GM08714 (cell line): Measurements from ENCODE around the gene PHC3.

Experiments used
- H3K4me3 ChIP-seq: fragments of 200-500 bp; sonication (Bioruptor generic); 2 replicates; pipeline ENCODE4 v1.5.1; 2014; ENCODE audit warnings: mild to moderate bottlenecking, low read length, inconsistent platforms
- ZNF274 ChIP-seq: IDR thresholded peaks from 2 replicates; pipeline ENCODE4 v1.6.1; 2012; ENCODE audit warnings: mild to moderate bottlenecking, low read depth, low read length

PHC3 gene

DNA sequence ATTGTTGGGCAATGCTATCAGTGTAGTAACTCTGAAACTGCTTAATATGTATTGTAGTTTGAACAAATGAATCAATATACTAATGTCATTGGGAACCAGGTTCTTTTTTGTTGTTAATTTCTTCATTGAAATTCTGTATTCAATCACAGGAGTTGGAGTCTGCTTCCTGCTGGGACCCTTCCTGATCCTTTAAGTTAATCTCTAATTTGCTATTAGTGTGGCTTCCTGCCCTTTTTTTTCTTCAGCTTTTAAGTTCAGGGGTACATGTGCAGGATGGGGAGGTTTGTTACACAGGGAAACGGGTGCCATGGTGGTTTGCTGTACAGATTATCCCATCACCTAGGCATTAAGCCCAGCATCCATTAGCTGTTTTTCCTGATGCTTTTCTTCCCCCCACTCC is 122.1 kb downstream of the PHC3 start:
- no peak for TF ChIP-seq ZNF274
- no peak overlapping the region for H3K4me3 ChIP-seq

- TF ChIP-seq ZNF274, result no peak
- no peak overlapping the region; the same call in 1 of the 2 replicates for H3K4me3 ChIP-seq
Measured at GRCh38 chr3:170058127-170058526, 123.4 kb downstream of the PHC3 start.

GRCh38 chr3:170057550-170057949 is 124.0 kb downstream of the PHC3 start:
- TF ChIP-seq ZNF274, result no peak
- peak overlapping the region; percentile 7; the same call in 1 of the 2 replicates for H3K4me3 ChIP-seq

DNA sequence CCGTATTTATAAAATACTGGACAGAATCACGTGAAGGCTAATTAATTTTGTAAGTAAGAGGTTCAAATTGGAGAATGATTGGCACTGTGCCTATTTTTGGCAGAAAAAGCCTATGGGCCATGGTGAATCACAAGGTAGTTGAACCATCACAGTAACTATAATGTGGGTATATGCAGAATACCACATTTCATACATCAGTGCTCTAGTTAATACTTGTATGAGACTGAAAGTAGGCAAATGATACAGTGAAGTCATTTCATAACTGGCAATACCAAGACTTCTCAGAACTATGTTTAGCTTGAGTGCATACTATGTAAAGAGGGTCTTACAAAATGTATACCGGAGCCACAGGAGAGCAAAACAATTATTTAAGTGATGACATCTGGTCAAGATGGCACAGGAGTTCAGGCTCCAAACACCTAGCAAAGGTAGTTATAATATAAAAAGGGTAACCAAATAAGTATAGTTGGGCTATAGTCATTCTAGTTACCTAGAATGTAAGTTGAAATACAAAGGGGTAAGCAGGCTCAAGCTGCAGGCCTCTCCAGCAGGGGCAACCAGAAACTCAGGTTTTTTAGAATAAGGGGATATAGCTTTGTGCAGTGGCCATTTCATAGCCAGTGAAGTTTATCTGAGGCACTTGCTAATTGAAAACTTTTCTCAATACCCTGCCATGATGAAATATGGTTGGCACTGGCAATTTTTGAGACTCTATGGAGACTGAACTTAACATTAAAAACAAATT is 124.7 kb downstream of the PHC3 start:
- no peak for TF ChIP-seq ZNF274
- peak overlapping the region; percentile 31; the same call in 1 of the 2 replicates for H3K4me3 ChIP-seq

DNA sequence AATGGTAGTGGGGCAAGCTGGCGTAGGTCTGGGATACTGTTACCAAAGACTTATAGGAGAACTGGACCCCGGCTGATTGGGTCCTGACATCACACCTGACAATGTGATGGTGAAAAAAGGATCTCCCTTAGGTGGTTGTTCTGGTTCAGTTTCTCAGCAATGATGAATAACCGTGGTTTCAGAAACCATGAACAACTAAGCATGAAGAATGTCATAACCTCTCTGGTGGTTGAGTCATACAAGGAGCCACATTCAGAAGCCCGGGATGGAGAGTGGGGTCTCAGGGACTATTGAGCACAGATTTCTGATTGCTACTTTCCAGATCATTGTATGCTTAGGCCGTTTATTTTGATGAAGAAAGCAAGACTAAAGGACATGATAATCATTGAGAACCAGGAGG is 126.3 kb downstream of the PHC3 start:
- TF ChIP-seq ZNF274, result no peak
- no peak overlapping the region; the same call in 1 of the 2 replicates for H3K4me3 ChIP-seq

DNA sequence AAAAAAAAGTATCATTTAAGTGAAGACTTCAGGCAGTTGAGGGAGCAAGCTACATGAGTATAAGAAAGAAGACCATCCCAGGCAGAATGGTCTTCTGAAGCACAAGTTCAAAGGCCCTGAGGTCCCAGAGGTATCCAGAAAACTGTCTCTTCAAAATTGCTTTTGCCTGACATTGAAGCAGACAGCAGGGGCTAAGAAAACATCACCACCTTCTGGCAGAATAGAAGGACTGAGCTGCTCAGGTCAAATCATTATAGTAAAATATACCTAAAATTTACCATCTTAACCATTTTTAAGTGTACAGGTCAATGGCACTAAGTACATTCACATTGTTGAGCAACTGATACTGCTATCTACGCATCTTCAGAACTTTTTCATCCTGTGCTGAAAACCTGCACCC is 127.3 kb downstream of the PHC3 start:
- H3K4me3 ChIP-seq, result no peak overlapping the region
- no peak for TF ChIP-seq ZNF274

DNA sequence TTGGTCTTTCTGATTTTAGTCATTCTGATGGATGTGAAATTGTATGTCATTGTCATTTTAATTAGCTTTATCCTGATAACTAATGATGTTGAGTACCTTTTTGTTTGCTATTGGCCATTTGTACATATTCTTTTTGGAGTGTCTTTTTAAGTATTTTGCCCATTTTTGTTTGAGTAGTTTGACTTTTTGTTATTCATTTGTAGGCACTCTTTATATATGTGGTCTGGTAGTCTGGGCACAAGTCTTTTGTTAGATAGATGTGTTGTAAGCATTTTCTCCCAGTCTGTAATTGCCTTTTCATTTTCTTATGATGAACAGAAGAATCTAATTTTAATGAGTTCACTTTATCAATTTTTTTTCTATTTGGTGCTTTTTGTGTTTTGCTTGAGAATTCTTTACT is 129.1 kb downstream of the PHC3 start:
- no peak for TF ChIP-seq ZNF274
- no peak overlapping the region for H3K4me3 ChIP-seq

DNA sequence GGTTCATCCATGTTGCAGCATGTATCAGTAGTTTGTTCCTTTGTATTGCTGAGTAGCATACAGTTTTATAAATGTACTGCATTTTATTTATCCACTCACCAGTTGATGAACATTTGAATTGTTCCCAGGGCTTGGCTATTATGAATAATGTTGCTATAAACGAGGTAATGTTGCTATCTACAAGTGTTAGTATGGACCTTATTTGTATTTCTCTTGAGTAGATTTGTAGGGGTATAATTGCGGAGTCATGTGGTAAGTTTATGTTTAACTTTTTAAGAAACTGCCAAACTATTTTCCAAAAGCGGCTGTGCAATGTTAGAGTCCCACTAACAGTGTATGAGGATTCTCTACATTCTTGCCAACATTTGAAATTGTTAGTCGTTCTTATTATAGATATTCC is 130.8 kb downstream of the PHC3 start:
- TF ChIP-seq ZNF274, result no peak

GRCh38 chr3:170049146-170050000 is 132.2 kb downstream of the PHC3 start:
- no peak overlapping the region for H3K4me3 ChIP-seq
- no peak for TF ChIP-seq ZNF274

More for the DNA sequence above, 130.8 kb downstream of the PHC3 start:
- H3K4me3 ChIP-seq, result no peak overlapping the region

DNA sequence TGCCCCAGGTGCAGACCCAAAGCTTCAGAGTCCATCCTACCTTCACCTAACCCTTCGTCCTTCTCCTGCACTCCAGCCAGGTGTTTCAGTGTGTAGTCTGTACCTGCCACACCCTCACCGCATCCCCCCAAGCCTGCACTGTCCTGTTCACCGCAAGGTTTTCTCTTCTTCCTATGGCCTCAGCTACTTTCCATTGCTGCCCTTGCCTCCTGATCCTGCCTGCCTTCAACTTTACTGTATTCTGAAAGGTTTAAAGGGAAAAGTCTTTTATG is 134.5 kb downstream of the PHC3 start:
- no peak overlapping the region for H3K4me3 ChIP-seq
- no peak for TF ChIP-seq ZNF274

GRCh38 chr3:170046269-170047132 is 135.0 kb downstream of the PHC3 start:
- no peak for TF ChIP-seq ZNF274
- H3K4me3 ChIP-seq, result peak overlapping the region; percentile 15; the same call in 1 of the 2 replicates

- TF ChIP-seq ZNF274, result no peak
- peak overlapping the region; percentile 5; the same call in 1 of the 2 replicates for H3K4me3 ChIP-seq
Measured at GRCh38 chr3:170044795-170045244, 136.7 kb downstream of the PHC3 start.

DNA sequence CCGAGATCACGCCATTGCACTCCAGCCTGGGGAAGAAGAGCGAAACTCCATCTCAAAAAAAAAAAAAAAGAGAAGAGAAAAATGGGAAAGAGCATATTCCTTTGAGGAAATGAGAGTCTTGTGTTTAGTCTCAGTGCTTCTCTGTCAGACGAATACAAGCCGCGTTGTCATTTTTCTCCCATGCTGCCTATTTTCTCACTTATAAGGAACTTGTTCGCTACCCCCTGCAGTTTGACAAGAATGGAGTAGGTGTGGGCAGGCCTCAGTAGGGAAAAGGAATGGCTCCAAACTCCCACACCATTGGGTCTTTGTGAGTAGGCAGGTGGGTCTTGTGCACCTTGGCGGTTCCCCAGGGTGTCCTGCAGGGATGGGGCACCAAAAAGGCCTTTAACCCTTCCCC is 137.3 kb downstream of the PHC3 start:
- peak overlapping the region; percentile 5; the same call in 1 of the 2 replicates for H3K4me3 ChIP-seq
- no peak for TF ChIP-seq ZNF274

- no peak for TF ChIP-seq ZNF274
- H3K4me3 ChIP-seq, result no peak overlapping the region
Measured at GRCh38 chr3:170043506-170043905, 138.0 kb downstream of the PHC3 start.

DNA sequence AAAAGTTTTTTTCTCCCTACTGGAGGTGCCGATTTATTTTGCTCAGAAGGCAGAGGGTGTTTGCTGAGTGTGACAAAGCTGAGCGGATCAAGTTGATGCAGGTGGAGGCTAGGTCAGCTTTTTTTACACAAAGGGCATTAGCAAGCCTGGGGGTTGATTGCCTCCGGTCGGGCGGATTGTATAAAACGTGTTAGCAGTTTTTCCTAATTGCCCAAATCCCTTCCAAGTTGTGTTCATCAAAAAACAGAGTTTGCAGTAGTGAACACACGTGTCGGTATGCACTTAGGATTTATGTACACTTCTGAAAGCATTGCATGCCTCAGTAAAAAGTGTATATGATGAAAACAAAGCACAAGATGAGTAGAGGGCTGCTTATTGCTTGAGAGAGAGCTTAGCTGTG is 141.1 kb downstream of the PHC3 start:
- peak overlapping the region; percentile 52; the same call in 1 of the 2 replicates for H3K4me3 ChIP-seq
- no peak for TF ChIP-seq ZNF274
